ENCODE measurements around the gene KATNBL1.
A peak's percentile ranks its signal among the peaks of the same experiment; 100 is the strongest.

KATNBL1 gene, protein sequence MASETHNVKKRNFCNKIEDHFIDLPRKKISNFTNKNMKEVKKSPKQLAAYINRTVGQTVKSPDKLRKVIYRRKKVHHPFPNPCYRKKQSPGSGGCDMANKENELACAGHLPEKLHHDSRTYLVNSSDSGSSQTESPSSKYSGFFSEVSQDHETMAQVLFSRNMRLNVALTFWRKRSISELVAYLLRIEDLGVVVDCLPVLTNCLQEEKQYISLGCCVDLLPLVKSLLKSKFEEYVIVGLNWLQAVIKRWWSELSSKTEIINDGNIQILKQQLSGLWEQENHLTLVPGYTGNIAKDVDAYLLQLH

DNA sequence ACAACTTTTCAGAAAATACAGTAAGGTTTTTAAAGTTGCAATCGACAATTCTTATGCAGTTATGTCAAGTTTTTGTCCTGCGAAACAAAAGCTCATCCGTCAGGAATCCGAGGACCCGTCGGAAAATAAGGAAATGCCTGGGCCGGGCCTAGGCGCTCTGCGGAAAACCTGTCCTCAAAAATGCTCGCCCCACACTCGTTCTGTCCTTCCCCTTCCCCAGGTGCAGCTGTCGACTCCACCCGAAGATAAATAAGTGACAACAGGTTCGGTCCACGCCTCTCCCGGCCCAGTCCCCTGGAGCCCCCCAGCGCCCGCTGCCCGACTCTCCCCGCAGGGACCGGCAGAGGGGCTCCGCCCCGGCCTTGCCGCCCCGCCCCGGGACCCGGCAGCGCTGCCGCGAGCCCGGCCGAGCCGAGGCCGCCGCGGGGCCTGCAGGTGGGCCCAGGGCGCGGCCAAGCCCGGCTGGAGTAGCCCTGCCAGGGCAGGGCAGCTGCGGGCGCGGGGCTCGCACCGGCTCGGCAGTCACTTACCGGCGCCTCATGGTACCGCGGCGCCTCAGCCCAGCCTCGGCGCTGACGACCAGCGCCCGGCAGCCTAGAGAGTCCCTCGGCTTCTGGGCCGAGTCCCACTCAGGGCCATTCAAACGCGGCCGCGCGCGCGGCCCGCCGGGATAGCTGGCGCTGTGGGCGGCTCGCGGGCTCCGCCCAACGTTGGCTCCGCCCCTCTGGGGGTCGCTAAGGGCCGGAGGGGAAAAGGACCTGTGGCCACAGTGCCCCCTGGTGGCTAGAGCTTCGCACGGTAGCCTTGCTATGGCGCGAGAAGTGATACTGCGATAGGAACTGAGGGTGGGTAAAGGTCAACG lies at the start of gene KATNBL1:
Gene KATNBL1 (minus strand): TSS at position 676 of the 862 bp plus-strand sequence. CDS start 46,420 bp downstream, outside the sequence.
- peak; percentile 88 to 93 for DNase-seq

DNA sequence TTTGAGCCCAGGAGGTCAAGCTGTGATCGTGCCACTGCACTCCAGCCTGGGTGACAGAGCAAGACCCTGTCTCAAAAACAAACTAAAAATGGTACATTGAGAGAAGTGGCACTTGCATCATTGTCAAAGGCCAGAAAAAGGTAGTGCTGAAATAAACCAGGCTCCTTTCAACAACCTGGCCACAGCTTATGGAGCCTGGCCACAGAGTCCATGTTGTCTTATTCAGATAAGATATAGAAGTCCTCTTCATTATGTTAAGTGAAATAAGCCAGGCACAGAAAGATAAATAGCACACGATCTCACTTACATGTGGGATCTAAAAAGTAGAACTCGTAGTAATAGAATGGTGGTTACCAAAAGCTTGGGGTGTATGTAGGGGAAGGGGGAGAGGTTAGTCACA lies 49.7 kb upstream of the KATNBL1 start:
- no peak for DNase-seq

DNA sequence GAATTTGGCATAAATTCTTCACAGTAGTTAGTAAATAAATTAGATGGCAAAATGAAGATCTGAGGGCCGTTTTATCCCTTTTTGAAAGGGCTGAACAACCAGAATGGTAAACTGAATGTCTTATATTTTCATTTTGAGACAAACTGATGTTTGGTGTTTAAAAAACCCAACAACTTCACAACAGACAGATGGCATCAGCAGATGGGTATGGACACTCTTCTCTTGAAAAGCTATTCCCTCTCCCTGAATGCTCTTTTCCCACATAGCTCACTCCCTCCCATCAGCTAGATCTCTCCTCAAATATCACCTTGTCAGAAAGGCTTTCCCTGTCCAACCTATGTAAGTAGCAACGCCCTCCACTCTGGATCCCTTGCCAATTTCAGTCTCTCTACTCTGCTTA lies 48.3 kb upstream of the KATNBL1 start:
- no peak for DNase-seq

DNA sequence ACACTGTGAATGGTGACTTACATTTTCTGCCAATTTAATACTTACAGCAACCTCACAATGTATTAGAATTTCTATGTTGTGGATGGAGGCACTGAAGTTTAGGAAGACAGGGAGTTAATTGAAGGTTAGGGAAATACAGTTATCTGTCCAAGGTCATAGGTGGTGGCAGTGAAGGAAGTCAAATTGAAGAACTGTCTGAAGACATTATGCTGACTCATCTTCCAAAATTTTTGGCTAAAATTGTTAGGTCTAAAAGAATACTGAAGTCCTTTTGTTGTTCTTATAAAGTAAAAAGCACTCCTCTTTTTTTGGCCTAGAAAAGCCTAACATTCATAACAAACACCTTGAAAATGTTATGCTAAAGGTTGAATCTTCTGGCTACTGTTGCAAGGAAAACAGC lies 42.6 kb upstream of the KATNBL1 start:
- DNase-seq: peak; percentile 15 to 42

DNA sequence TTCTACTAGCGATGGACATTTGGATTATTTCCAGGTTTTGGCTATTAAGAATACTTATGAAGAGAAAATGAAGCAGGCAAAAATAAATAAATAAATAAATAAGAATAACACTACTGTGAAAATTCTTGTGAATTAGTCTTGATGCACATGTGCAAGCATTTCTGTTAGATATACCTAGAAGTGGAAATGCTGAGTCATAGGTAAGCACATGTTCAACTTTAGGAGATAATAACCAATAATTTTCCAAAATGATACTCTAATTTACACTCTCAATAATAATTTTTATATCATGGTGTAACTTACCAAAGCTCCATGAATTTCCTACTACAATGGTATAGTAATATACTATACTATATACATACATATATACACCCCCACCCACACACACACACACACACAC lies 38.3 kb upstream of the KATNBL1 start:
- DNase-seq: no peak

DNA sequence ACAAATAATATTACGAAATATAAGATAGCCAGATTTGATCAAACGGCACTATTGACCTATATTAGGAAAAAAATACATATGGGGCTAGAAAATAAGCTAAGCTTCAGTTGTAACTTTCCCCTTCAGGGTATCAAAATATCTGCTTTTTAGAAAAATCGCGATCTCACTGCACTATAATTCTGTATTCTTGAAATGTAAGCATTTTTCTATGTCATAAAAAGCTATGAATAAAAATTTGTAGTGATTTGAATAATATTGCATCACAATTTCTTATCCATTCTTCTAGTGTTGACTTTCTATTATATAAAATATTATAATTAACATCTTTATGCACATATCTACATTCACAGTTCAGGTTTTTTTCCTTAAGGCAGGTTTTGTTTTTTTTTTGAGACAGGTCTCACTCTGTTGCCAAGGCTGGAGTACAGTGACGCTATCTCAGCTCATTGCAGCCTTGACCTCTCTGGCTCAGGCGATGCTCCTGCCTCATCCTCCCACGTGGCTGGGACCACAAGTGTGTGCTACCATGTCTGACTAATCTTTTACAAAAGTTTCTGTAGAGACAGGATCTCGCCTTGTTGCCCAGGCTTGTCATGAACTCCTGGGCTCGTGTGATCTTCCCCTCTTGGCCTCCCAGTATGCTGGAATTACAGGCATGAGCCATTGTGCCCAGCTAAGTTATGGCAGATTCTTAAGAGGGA lies 36.5 kb upstream of the KATNBL1 start:
- no peak for DNase-seq

DNA sequence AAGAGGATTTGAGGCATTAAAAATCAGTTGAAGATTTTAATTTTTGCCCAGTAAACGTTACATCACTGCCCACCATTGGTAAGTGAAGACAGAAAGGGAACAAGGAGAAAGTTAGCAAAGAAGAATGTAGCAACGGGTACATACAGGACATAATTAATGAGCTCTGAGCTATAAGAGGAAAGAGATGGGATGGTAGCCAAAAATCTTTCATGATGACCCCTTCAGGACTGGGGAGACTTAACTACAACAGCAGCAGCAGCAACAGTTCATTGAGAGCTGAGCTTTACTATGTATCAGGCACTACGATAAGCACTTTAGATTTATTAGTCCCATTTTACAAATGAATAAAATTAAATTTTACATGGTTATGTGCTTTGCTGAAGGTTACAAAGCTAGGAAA lies 33.3 kb upstream of the KATNBL1 start:
- no peak for DNase-seq

DNA sequence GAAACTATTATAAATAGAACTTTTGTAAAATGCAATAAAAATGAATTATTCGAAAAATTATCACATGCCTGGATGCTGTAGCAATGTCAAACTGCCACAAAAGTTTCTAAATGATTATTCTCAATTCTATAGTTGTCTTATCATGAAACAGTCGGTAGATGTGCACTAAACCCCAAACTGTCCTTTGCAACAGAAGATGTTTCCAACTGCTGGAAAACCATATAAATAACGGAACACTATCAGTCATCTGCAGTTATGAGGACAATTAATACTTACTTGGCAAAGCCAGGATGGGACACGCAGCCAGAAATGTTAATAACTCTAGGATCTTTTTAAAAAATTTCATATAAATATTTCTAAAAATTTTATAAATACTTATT lies 32.4 kb upstream of the KATNBL1 start:
- no peak for DNase-seq

DNA sequence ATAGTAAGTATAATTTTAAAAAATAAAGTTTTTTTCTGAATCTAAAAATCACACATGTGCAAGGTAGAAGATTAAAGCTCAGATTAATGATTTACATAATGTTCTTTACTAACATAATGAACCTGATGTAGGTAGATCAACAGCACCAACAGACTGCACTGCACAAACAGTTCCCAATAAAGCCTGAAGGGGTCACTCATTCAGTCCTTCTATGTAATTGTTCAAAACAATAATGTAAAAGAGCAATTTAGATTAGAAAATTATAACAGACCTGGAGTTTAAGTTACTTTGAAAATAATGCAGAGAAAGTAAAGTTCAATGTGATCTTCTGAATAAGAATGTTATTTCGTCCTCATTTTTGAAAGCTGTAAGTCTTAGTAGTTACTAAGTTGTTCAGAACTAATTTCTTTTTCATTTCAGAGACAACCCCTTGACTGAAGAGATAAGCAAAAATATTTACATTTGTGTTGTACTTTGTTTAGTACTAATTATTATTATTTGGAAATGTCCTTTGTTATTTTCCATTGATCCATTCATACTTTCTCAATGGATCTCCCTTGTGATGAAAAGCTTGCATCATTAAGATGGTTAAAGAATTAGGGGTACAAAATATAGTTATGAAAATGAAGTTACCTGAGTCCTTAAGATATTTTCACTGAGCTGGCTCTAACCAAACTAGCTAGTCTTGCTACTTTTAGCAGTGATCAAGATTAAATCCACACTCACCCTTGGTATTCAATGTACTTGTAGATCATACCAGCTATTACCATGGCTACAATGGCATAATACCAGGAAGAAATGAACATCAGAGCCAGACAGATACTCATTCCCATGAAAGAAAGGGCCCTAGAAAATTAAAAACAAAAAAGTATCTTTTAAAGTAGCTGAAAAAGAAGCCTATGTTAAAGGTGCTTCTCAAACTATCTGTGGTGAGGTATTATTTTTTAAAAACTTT lies 31.8 kb upstream of the KATNBL1 start:
- DNase-seq: peak; percentile 59 to 60

DNA sequence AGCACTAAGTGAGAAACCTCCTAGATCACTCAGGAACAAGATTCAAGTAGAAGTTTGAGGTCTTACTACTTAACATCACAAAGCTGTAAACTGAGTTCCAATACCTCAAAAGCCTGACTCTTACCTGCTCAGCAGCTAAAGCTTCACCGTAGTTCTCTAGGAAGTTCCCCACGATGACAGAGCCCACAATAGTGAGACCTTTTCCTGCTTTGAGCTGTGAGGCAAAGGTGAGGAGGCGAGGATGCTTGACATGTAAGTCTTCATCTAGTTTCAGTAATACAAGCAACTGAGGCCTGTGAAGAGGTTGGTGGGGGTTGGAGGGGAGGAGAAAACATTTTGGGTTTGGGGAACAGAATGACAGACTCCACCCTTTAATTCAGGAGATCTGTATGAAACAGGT lies 30.6 kb upstream of the KATNBL1 start:
- DNase-seq: no peak

DNA sequence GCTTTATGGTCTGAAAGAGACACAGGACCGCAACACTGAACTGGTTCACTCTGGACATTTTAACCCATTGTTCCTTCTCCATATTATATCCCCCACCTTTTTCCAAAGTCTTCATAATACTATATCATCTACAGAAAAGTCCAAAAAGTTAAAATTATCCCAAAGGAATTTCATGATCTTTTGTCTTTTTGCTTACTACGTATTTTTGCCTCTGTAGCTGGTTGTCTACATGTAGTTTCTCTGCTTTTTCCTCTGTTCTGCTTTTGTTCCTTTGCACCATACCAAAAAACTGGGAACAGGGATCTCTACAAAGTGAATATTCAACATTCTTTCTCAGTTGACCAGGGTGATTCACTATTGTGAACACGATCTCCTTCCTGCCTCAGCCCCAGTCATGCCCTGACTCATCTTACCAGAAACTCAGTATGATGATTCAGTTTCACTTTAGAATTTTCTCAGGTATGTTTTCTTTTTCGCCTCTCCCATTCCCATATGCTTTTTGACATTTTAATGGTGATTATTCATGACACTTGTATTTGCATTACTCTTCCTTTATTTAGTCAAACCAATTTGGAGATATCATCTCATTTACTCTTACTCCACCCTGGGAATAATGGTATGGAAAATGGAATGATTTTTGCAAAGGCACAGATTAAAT lies 29.4 kb upstream of the KATNBL1 start:
- DNase-seq: no peak

DNA sequence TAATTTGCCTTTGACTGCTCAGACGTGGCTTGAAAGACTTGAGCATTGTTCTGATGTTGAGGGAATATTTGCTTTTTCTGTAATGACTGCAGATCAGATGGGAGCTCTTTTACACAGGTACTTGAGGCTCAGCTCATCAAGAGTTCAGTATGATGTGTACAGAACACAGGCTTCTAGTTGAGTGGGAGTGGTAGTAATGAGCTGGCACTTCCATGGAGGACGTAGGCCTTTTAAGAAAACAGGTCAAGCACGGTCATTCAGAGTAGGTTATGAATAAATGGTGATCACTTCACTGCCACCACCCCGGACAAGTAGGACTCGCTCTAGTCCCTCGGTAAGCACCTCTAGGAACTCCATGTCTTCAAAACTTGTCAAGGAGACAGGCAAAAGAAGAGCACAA lies 23.7 kb upstream of the KATNBL1 start:
- DNase-seq: no peak

DNA sequence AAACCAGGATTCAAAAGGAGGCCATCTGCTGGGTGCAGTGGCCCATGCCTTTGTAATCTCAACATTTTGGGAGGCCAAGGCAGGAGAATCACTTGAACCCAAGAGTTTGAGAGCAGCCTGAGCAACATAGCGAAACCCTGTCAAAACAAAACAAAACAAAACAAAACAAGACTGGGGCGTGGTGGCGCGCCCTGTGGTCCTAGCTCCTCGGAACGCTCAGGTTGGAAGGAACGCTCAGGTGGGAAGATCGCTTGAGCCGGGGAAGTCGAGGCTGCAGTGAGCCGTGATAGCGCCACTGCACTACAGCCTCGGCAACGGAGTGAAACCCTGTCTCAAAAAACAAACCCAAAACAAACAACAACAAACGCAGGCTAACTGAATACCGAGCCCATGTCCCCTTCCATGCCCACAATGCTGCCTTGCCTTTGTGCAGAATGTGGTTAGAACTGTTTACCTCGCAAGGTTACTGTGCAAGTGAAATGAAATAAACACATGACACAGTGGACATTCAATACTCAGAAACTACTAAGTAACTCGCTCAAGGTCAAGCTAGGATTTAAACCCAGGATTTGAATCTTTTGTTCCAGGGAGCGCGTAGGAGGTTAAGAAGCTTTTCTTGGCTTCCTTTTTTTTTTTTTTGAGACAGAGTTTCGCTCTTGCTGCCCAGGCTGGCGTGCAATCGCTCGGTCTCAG lies 14.2 kb upstream of the KATNBL1 start:
- DNase-seq: no peak

DNA sequence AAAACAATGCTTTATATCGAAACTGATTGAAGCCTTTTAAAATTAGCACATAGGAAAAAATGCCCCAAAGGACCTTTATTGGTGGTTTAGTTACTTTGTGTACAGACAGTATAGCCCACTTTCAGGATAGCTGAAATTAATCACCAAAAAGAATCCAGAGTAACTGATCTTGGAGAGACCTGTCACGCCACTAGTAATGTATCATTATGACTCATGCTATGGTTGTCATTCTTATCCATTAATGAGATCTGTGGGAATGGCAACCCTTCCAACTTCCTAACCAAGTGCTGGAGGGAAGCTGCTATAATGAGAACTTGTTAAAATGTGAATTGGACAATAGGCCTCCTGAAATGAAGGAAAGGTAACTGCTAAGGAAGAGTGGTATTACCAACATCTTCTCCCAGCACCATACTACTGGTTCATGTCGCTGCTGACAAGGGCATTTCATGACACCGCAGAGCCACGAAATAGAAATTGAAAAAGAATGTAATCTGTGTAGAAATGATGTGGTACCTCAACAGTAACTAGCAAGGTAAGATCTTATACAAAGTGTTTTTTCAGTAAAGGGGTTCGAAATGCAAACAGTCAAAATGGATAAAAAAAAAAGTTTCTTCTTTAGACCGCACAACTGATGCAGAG lies 7.8 kb upstream of the KATNBL1 start:
- no peak for DNase-seq

DNA sequence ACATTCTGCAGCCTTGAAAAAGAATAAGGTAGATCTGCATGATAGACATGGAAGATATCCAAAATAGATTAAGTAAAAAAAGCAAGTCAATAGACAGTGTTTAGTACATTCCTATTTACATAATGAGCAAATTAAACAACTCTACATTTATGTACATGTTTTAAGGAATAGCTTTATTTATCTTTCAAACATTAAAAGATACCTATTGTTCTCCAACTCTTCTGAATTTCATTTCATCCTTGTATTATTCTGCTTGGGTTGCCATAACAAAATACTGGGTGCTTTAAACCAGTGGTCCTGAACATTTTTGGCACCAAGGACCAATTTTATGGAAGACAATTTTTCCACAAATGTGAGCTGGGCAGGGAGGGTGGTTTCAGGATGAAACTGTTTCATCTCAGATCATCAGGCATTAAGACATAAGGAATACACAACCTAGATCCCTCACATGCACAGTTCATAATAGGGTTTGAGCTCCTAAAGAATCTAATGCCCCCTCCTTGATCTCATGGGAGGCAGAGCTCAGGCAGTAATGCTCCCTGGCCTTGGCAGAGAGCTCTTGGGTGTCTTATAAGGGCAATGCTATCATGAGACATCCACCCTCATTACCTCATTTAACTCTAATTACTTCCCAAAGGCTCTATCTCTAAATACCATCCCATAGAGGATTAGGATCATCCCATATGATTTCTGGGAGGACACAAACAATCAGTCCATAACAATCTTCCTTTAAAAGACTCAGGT lies 6.8 kb upstream of the KATNBL1 start:
- DNase-seq: no peak

DNA sequence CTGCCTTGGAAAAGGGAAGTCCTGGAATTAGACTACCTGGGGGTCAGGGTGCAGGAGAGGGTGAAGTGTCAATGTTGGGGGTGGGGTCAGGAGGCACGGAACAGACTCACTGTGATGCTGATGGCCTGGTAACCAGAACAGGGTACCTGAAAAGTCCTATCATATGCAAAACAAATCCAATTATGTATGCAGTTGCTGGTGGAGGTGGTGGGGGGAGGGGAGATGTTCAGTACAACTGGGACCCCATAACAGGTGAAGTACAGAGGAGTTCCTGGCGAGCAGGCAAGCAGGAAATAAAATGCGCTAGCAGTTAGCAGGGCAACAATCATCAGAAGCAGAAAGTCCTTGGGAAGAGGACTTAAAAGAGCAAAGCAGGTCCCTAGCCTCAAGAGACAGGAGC lies 4.2 kb upstream of the KATNBL1 start:
- no peak for DNase-seq

DNA sequence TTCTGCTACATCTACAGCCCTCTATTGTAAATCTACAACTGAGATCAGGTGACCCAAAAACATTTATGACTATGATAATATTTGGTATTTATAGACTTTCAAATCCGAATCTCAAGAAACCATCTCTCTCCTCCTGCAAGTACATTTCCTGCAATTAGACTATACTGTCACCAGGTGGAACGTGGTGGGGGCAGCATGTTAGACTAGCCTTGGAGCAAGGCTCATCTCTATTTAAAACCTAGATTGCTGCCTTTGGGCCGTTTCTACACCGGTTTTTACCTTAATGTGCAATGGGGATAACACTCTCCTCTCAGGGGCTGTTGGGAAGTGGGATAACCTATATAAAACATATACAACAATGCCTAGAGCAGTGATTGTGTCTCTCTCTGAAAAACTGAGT lies 3.8 kb upstream of the KATNBL1 start:
- no peak for DNase-seq

DNA sequence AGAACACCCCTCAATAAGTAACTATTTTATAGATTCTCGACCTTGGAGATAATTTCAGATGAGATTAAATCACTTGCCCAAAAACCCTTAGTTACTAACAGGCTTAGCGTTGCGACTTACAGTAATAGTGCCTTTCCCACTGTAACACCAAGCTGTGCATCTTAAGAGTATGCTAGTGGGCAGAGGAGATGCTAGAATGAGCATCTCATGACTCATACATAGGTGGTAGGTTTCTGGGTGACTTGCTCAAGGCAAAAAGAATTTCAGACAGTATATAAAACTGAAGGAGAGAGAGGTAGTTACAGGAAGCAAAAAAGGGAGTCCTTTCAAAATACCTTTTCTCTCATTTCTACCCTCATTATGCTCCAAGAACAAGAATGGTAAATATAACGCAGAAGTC lies 3.9 kb downstream of the KATNBL1 start:
- DNase-seq: no peak

DNA sequence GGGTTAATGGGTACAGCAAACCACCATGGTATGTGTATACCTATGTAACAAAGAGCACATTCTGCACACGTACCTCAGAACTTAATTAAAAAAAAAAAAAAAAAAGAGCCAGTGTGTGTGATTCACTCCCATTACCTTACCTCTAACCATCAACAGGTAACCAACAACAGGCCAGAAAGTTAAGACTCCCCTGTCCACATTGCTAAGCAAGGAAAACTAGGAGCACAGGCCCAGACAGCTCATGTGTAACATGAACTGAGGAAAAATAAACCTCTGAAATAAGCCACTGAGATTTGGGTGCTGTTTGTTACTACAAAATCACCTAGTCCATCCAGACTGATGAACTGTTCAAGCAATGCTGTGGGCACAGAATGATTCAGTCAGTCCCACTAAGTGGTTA lies 6.0 kb downstream of the KATNBL1 start:
- DNase-seq: no peak

DNA sequence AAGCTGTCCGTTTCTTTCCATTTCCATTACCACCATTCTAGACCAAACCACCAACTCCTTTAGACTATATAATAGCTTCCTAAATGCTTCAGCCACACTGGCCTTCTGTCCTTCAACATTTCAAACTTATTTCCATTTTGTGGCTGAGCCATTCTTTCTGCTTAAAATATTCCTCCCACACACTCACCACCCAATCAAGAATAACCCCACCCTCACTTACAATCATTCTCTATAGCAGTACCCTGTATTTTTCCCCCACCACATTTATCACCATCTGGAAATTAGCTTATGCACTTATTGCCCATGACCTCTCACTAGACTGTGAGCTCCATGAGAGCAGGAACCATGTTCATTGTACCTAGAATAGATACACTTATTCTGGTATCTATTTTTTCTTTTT lies 6.6 kb downstream of the KATNBL1 start:
- no peak for DNase-seq

Data from AML-193 (cell line).